ENCODE data around the gene RPS27L.

RPS27L gene

GRCh38 chr15:63157118-63157843 is at the start of gene RPS27L:
TSS of gene RPS27L (minus strand) at chr15:63157477. CDS start at chr15:63157405, 72 bp downstream.
- H3K4me3 ChIP-seq (ENCODE audit: low read depth, low read length): peak within 1 kb of the TSS; percentile 79
- POLR2A ChIA-PET: interaction anchor here (0.6 to 1.6 kb wide), 17 partner anchors 8 to 687 kb away, joined by 3 to 8 read pairs (median 4); partner anchors contain the start of genes APH1B and RAB8B
- CTCF ChIA-PET: interaction anchor here (1.2 kb wide), 1 partner anchor 9 kb away, joined by 3 read pairs; no protein-coding TSS in a partner anchor
- peak; percentile 73 for DNase-seq (ENCODE audit: low read depth, low spot score)
- no peak for TF ChIP-seq CTCF (IDR thresholded peaks at IDR 0.05; ENCODE audit: insufficient read depth, low read length, missing control alignments)

- no peak for TF ChIP-seq CTCF (IDR thresholded peaks at IDR 0.05; ENCODE audit: insufficient read depth, low read length, missing control alignments)
- DNase-seq (ENCODE audit: low read depth, low spot score): no peak
- no peak overlapping the region for H3K4me3 ChIP-seq (ENCODE audit: low read depth, low read length)
- ChIA-PET POLR2A (no interaction called here), CTCF (interaction anchor here (1.1 kb wide), 1 partner anchor 10 kb away, joined by 3 read pairs; no protein-coding TSS in a partner anchor)
These were observed 48.8 kb upstream of the RPS27L start for GRCh38 chr15:63206079-63206478.

DNA sequence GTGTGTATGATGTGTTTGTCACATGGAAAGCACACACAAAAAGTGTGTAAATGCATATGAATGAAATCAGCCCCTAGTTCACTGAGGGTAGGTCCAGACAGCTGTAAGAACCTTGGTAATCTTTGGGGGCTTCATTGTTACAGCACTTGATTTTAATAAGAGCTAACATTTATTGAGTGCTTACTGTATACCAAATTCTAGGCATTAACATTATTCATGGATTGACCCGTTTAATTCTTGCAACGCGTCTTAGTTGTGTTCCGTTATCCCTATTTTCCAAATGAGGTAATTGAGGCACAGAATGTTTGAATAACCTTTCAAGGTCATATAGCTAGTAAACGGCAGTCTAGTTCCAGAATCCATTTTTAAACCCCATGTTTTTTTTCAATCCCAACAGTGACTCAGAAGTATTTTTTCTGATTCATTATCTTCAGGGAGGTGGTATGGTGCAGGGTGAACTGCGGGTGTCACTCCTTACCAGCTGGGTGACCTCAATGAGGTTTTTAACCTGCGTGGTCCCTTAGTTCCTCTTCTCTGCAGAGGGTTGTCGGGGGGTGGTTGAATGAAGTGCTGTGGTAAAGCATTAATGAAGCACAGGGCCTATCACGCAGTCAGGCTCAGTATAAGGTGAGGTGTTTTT is 46.3 kb upstream of the RPS27L start:
- POLR2A ChIA-PET: interaction anchor here (0.7 kb wide), 1 partner anchor 10 kb away, joined by 3 read pairs; no protein-coding TSS in a partner anchor
- no peak for DNase-seq (ENCODE audit: low read depth, low spot score)
- TF ChIP-seq CTCF (IDR thresholded peaks at IDR 0.05; ENCODE audit: insufficient read depth, low read length, missing control alignments): no peak
- H3K4me3 ChIP-seq (ENCODE audit: low read depth, low read length): no peak overlapping the region
- CTCF ChIA-PET: no interaction called here

- ChIA-PET CTCF (interaction anchor here (0.6 to 0.9 kb wide), 2 partner anchors 8 to 177 kb away, joined by 3 to 4 read pairs; no protein-coding TSS in a partner anchor), POLR2A (no interaction called here)
- no peak for TF ChIP-seq CTCF (IDR thresholded peaks at IDR 0.05; ENCODE audit: insufficient read depth, low read length, missing control alignments)
- no peak for DNase-seq (ENCODE audit: low read depth, low spot score)
- H3K4me3 ChIP-seq (ENCODE audit: low read depth, low read length): no peak overlapping the region
These were observed 45.6 kb upstream of the RPS27L start for GRCh38 chr15:63202861-63203260.

DNA sequence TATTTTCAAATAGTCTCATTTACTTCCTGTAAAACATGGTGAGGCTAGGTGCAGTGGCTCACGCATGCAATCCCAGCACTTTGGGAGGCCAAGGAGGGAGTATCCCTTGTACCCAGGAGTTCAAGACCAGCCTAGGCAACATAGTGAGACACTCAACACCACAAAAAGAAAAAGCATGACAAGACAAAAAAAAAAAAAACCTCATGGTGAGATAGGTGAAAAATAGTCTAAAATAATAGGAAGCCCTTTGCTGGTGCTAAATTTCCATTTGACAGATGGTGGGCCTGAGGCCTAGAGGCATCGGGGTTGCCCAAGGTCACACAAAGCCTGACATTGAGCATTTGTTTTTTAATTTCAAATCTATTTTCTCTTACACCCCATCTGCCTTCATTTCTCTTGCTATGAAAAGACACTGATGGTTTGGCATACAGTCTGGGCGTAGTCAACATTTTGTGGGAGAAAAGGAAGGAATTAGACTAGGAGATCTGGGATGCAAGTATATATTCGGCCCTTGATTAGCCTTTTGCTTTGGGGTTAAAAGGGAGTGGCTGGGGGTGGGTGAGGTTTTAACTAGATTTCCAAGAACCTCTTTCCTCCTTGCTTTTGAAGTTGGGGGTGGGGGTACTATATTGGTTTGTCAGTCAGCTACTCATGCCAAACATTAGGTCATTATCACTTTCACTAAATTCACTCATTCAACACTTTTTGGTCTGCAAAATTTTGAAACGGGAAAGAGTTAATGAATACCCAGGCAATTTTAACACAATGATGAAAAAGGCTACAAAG is 43.4 kb upstream of the RPS27L start:
- ChIA-PET POLR2A (no interaction called here), CTCF (no interaction called here)
- no peak overlapping the region for H3K4me3 ChIP-seq (ENCODE audit: low read depth, low read length)
- TF ChIP-seq CTCF (IDR thresholded peaks at IDR 0.05; ENCODE audit: insufficient read depth, low read length, missing control alignments): no peak
- DNase-seq (ENCODE audit: low read depth, low spot score): no peak
